NB4 (cell line): ENCODE results near the gene PCGF1.

Experiments
- CTCF ChIP-seq: IDR thresholded peaks from one replicate; pipeline ENCODE4 v1.5.1; 2012; ENCODE audit warnings: low read depth, low read length
- MAX ChIP-seq: IDR thresholded peaks from 2 replicates; pipeline ENCODE4 v1.6.1; 2011; ENCODE audit warnings: low read depth, low read length
- MYC ChIP-seq: IDR thresholded peaks from 2 replicates; pipeline ENCODE4 v1.6.1; 2011; ENCODE audit warnings: low read depth, low read length
- POLR2A ChIP-seq: IDR thresholded peaks from 2 replicates; pipeline ENCODE4 v1.6.1; 2011; ENCODE audit warnings: mild to moderate bottlenecking; ENCODE audit not compliant: insufficient read length; ENCODE audit errors: extremely low read depth

GRCh38 chr2:74493546-74493945 lies 13.9 kb downstream of the PCGF1 start:
- TF ChIP-seq CTCF (no peak), POLR2A (no peak), MAX (no peak), MYC (no peak)
